GM19324 (cell line): ENCODE measurements around the gene GPS1.
"Not testable (repeated sequence)": the region's sequence is repeated elsewhere in the genome, so short reads cannot be mapped to it uniquely, and the experiment has no call there.

Source experiments
- ATAC-seq: cut with Tn5 transposase; IDR thresholded peaks from one replicate; pipeline ENCODE4 v1.9.1; 2021; ENCODE audit warnings: mild to moderate bottlenecking, moderate library complexity; ENCODE audit not compliant: unreplicated experiment, low FRiP score

The GPS1 gene

GRCh38 chr17:82025401-82026107 lies 26.1 kb upstream of the GPS1 start:
- ATAC-seq, result no peak

GRCh38 chr17:82028246-82028645 lies 23.5 kb upstream of the GPS1 start:
- no peak for ATAC-seq

- ATAC-seq, result no peak
Observed at GRCh38 chr17:82028966-82029365, 22.7 kb upstream of the GPS1 start.

- no peak for ATAC-seq
Observed at GRCh38 chr17:82029391-82029790, 22.3 kb upstream of the GPS1 start.

- no peak for ATAC-seq
Observed at GRCh38 chr17:82029990-82030469, 21.7 kb upstream of the GPS1 start.

GRCh38 chr17:82030470-82031302 lies 21.0 kb upstream of the GPS1 start:
- no peak for ATAC-seq

GRCh38 chr17:82031303-82031884 lies 20.3 kb upstream of the GPS1 start, which contains the start of gene RAC3:
TSS of gene RAC3 (plus strand) at chr17:82031678. CDS start at chr17:82031762, 84 bp downstream.
- ATAC-seq, result no peak

GRCh38 chr17:82031885-82032627 lies 19.6 kb upstream of the GPS1 start:
- no peak for ATAC-seq

GRCh38 chr17:82033359-82034085 lies 18.2 kb upstream of the GPS1 start:
- no peak for ATAC-seq

GRCh38 chr17:82034371-82035011 lies 17.2 kb upstream of the GPS1 start:
- no peak for ATAC-seq

- ATAC-seq, result no peak
Observed at GRCh38 chr17:82035488-82035887, 16.2 kb upstream of the GPS1 start.

- ATAC-seq, result no peak
Observed at GRCh38 chr17:82035956-82036633, 15.6 kb upstream of the GPS1 start.

GRCh38 chr17:82036634-82037091 lies 15.0 kb upstream of the GPS1 start:
- no peak for ATAC-seq

GRCh38 chr17:82037092-82037888 lies 14.4 kb upstream of the GPS1 start, which contains the start of gene DCXR:
TSS of gene DCXR (minus strand) at chr17:82037697. CDS start at chr17:82037682, 15 bp downstream.
- ATAC-seq, result peak; percentile 86

GRCh38 chr17:82037889-82038195 lies 13.9 kb upstream of the GPS1 start:
- no peak for ATAC-seq

GRCh38 chr17:82038796-82039409 lies 12.8 kb upstream of the GPS1 start:
- ATAC-seq, result not testable (repeated sequence)

GRCh38 chr17:82039695-82040299 lies 11.9 kb upstream of the GPS1 start:
- no peak for ATAC-seq
